ENCODE data around the gene MCM6.

MCM6 gene

DNA sequence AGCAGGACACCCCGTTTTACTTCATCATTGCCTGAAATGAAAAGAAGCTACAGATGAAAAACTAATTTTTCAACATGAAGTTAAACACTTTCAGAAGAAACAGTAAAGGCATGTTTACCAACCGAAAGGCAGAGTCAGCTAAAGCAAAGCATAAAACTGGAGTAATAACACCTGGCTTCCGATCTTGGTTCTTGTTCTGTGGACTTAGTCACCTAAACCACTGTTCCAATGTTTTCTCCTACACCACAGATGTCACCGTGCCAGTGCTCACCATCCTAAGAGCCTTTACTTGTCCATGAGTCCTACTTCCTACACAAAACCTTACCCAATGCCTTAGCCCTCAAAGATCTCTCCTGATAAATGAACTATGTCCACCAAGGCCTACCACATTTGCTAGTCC lies 13.5 kb downstream of the MCM6 start:
- no peak for DNase-seq

DNA sequence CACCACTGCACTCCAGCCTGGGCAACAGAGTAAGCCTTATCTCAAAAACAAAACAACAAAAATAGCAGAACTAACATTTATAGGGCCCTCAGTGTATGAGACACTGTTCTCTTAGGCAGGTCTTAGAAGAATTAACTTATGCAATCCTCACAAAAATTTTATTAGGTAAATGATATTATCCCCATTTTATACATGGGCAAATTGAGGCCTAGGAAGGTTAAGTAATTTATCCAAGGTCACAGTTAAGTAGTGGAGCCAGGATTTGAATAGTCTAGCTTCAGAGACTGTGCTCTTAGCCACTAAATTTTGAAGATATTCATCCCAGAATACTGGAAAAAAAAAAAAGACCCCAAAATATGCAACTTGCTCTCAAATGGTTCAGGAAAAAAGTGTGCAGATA lies 22.8 kb downstream of the MCM6 start:
- DNase-seq: no peak

DNA sequence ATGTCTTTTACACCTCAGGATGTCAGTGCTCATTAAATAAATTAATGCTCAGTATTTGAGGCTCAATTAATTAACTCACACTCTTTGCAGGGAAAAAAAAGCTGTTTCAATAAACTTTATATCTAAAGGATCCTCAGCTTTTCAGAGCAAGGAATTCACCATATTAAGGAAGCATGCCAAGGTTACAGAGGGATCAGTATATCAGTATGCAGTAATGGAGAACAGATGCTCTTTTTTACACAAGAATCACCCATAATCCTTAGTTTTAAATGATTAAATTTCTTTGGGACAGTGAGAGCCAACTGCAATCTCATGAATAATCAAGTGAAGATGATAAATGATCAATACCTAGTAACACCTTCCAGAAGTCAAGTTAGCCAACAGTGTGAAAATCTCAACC lies 24.4 kb downstream of the MCM6 start:
- DNase-seq: no peak

DNA sequence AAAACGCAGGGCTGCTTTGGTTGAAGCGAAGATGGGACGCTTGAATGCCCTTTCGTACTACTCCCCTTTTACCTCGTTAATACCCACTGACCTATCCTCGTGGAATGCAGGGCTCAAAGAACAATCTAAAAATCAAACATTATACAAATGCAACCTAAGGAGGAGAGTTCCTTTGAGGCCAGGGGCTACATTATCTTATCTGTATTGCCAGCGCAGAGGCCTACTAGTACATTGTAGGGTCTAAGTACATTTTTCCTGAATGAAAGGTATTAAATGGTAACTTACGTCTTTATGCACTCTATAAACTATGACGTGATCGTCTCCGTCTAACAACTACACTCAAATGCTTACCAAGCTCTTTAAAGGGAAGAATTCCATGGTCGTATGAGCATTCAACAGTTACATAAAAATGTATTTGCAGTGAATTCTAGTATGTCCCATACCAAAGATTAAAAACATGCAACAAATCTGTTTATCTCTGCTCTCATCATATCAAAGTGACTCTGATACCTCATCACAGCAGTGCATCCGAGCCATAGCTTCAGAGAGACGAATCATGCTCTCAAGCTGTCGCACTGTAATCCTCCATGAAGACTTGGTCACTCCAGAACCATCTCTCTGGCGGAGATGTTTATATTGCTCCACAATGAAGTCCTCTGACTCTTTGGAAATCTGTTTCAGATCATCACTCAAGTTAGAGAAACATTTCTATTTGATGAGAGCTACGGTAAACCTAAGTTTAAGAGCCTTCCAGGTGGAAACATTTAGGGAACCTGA lies 25.2 kb downstream of the MCM6 start:
- no peak for DNase-seq

DNA sequence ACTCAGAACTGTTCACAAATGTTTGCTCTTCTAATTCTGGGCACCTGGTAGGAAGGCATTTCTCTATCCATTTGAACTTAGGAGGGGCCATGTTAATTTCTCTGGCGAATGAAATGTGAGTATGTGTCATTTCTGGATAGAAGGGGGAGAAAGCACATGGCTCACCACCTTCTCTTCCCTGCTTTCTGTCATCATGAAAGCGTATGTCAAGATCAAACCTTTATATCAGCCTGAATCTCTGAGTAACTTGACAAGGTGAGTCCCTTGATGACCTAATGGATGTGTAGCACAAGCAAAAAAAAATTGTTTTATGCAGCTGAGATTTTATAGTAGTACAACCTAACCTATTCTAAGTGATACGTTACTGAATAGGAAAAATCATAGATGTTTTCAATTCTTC lies 27.2 kb downstream of the MCM6 start:
- no peak for DNase-seq

DNA sequence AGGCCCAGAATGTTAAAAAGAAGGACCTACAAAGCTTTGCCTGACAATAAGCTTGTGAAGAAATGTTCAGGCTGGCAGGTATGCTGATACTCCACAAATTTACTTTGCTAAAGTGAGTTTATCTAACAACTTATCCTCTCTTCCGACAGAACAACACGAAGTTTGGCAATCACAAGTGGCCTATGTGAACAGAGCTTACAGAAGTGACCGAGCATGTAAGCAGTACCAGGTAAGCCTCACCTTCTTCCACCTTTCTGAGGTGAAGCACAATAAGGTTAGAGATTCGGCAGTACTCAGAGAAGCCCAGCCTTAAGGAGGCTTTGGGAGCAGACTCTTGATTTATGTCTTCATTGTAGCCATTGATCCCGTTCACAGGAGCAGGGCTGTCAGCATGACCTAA lies 30.2 kb downstream of the MCM6 start:
- DNase-seq: no peak

DNA sequence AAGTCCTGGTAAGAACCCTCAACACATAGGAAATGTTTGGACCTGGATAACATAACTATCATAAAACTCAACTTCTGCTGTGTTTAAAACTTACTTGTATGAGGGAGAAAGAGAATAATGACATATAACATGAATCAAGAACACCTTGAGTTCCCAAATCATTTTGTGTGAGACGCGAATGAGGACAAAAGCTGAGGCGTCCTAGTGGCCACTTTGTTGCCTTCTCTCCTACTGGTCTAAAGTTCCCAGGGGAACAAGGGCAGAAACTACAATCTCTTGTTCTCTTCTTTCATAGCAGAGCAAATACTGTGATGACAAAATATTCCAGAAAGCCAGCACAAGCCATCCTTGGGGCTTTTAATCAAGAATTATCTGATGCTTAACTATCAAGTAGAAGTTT lies 31.0 kb downstream of the MCM6 start:
- DNase-seq: no peak

DNA sequence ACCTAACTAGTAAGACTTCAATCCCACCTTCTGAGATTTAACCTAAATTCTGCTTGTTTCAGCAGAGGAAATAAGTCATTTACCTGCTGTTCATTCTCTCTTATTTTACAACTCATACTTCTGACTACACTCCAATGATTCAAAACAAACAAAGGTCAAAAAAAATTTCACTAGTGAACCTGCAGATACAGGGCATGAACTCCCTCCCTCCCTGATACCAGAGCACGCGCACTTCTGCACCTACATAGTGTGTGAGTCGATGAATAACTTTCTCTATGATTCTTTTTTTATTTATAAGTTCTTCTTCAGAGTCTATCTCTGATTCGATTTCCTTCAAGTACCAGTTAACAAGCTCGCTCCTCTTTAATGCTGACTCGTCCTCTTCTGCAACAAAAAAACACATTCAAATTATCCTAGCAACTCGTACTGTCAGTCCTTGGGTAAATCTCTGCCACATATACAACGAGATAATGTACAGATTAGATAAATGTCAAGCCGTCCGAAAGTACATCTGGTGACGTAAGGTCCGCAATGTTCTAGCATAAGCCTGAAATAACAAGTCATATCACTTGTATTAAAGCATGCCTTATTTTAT lies 31.8 kb downstream of the MCM6 start:
- DNase-seq: no peak

DNA sequence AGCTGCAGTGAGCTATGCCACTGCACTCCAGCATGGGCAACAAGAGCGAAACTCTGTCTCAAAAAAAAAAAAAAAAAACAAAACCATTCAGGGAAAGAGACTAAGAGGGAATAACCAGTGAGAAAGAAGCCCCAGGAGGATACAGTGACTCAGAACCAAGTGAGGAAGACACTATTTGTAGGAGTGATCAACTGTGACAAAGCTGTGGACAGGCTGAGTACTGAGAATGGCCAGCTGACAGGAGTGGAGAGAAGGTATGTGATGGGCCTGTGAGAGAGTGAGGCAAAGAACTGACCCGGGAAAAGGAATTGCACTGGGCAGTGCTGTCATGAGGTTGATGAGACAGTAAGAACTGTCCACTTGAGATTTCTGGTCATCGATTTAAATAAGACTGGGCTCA lies 32.6 kb downstream of the MCM6 start:
- DNase-seq: no peak

DNA sequence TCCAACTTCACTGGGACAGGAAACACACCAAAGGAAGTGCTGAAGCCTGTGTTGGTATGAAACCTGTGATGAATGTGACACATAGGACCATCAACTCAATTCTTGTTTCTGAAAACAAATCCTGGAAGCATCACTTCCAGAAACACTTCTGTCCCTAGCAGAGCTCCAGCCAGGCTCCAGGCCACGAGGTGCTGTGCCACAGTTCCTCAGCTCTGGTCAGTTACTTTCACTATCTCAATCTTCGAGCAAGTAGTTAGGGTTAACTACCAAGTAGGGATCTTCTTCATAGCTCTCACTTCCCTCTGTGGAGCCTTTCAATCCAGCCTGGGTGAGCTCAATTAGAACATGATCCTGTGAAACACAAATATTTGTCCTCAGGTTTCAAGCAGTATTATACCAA lies 35.6 kb downstream of the MCM6 start:
- DNase-seq: no peak

DNA sequence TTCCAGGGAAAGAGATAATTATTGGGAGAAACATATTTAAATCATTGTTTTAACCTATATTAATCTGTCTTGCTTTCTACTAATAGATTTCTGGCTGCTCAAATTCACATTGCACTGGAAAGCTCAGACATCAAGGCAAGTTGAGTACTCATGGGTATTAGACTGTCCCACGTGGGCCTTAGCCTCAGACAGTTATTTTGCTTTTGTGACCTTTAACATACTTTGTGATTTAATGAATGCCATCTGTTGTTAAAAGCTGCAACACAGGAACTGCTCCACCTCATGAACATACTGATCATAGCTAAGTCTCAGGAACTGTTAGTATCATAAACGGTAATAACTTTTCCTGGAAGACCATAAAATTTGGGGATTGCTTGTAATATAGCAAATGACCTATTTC lies 36.5 kb downstream of the MCM6 start:
- DNase-seq: no peak

DNA sequence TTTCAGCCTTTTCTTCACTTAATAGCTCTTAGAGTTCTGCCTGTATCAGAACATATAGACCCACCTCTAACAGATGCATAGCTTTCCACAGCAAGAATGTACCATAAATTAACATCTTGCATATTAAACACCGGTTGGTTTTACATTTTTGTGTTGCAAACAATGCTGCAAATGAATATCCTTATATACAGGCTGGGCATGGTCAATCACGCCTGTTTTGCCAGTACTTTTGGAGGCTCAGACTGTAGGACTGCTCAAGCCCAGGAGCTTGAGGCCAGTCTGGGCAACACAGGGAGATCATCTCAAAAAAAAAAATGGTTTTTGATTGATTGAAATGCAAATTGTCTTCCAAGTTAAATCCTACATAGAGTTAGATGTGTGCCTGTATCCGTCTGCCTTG lies 37.7 kb downstream of the MCM6 start:
- DNase-seq: no peak

DNA sequence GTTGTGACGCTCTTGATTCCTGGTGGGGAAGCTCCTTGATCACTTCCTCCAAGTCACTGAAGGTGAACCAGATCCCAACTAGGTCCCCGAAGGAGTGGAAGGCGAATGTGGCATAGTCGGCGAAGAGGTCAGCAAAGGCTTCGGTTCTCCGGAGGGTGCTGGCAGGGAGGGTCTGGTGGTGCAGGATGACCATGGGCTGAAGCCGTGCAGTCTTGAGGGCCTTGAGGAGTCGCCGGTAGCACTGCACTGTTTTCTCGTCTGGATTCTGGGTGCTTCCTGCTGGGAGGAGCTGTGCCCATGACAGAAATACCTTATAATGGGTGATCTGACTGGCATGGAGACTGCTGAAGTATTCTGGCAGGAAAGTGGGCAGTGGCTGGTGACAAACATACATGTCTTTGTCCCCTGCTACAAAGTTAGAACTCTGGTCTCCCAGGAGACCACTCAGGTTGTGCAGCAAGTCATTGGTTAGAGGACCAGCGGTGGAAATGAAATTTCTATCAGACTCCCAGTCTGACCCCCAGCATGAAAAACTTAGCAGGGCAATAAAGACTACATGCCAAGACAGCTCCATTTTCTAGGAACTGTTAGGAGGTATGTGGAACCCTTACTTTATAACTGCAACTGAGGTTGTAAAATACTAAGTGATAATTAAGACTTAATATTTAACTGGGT lies 39.5 kb downstream of the MCM6 start, which contains the start of gene LCT:
Gene LCT, minus strand, starts transcription at position 589 of the 675 bp plus-strand sequence. Its CDS starts 15 bp downstream, at position 574.
- DNase-seq: no peak

DNA sequence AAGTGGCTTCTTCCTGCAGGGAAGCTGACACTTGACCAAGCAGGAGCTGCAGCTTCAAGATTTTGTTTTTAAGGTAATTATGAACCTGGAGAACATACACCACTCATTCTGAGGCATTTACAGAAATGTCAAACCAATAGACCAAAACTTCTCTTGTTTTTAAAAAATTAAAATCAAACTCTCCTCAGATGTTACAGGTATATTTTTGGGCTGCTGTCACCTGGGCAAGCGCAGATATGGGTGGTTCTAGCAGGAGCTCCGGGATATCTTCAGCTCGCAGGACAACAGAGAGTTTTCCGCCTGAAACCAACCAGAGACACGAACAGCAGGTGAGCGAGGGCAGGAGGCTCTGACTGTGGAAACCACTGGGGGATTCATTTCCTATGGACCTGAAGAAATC lies 43.4 kb downstream of the MCM6 start:
- no peak for DNase-seq

DNA sequence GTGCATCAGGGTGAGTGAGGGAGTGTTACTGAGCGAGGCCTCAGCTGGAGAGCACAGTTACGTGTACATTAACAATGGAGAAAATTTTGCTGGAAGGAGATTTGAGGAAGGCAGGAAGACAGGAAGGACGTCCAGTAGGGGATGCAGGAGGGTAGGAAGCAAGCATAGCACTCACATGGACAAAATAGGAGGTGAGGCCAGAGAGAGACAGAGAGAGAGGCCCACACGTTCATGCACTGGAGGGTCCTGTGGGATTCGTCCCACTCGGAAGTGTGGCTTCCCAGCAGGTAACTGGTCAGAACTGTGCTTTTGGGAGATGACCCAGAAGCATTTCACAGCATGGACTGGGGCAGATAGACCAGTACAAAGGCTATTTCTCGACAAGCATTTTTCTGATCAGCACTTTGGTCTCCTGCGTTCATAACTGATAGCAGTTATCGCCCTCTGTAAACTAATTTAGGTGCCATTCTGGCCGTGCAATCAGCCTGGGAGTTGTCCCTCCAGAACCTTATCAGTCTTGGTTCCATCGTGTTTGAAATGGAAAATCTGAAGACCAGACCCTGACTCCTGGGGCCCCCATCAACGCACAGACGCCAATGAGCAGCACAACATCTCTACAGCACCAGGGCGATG lies 44.9 kb downstream of the MCM6 start:
- no peak for DNase-seq

DNA sequence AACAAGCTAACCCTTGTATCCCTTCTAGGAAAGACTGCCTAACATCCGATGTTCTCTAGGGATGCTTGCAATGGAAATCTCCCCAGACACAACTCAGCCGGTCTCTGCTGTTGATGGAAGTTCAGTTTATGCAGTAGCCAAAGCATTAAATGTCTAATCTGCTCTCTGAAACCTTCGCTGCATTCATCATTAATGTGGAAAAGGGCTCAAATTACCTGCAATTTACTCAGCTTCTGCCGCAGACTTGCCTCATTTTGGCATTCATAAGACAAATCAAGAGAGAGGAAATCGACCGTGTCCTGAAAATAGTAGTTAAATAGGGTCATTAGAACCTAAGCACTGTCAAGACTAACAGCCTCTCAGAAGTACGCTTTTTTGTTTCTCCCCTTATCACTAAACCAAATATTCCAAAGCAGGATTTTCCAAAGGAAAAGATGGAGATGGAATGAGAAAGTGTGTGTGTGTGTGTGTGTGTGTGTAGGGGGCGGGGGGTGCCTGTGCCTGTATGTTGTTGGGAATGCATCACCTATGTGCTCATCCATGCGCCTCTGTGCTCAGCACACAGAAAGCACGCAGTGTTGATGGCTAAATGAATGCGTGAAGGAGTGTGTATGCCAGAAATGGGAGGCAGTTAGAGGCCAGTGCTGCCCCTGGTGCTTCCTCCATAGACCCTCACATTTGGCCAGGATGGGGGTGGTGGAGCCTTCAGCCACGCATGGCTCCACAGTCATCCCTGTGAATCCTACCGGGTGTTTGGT lies 46.7 kb downstream of the MCM6 start:
- no peak for DNase-seq

DNA sequence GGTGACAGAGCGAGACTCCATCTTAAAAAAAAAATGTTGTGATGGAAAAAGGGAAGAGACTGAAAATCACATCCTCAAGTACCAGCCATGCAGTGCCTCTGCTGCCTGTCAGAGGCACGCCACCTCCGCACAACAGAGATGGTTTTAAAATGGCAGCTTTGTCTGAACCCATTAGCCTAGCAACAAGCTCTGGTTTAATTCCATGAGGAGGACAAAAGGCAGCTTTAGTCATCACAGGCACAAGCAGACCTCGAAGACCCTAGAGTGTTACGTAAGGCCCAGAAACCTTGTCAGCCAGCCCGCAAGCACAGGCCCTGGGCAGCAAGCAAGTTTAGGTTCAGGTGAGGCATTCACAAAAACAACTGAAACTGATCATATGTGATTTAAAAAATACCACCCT lies 49.7 kb downstream of the MCM6 start:
- DNase-seq: no peak

DNA sequence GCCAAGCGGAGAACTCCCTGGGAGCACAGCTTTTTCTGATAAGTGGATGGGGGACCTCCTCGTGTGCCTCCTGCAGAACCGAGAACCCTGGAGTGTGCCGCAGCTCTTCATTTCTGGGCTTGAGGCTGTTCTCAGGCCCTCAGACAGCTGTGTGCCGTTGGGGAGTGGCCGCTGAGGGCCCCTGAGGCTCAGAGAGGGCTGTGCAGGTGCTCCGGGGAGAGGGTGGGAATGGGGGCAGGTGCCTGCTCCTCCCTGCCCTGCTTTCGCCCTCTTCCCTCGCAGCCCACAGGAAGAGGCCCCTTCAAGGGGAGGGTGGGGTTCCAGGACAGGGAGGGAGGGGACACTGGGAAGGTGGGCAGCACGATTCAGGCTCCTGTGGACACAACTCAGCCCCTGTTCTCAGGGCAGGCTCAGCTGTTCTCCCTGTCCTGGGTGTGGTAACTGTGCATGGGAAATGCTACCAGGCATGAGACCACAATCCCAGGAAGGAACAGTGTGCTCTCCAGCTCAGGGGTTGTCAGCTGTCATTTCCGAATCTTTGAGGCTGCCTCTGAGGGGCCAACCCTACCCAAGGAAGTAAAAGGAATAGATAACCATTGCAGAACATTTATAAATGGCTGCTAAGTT lies 50.6 kb downstream of the MCM6 start:
- no peak for DNase-seq

DNA sequence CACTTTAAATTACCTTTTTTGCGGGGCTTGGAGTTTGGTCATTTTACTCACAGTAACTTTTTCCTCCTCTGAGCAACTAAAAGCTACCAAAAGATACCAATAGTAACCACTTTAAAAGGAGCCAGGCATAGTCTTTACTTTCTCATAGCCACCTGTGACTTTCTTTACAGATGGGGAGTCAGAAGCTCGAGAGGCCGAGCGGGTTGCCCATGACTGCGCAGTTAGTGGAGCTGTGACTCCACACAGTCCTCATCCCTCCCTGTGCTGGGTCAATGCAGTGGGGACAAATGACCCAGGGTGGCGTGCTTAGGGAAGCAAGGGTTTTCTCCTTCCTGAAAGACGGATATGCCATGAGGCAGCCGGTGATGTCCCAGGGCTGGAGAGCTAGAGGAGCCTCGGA lies 51.1 kb downstream of the MCM6 start:
- DNase-seq: no peak

DNA sequence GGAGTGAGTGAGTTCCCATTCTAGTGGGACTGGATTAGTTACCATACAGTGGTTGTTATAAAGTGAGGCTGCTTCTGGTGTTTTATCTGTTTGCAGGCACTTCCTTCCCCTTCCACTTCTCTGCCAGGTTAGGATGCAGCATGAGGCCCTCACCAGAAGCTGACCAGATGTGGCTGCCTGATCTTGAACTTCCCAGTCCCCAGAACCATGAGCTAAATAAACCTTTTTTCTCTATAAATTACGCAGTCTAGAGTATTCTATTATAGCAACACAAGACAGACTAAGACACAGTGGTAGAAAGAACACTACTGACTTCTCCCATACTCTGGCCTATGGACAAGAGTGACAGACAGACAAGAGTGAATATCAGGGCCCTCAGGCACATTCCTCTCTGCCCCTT lies 53.4 kb downstream of the MCM6 start:
- DNase-seq: no peak

DNA sequence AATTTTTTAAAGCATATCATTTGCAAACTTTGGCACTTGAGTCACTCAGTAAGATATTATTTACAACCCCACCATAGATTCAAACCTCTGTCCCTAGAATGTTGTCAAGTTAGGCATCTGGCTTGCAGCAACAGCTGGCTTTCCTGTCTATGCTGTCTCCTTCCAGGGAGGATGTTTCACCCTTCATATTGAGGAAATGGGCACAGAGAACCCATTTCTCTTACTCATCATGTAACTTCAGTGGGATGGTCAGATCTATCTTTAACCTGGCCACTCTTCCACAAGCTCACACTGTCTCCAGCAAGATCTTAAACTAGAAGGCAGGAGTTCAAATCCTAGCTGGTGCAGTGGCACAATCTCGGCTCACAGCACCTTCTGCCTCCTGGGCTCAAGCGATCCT lies 55.1 kb downstream of the MCM6 start:
- no peak for DNase-seq

DNA sequence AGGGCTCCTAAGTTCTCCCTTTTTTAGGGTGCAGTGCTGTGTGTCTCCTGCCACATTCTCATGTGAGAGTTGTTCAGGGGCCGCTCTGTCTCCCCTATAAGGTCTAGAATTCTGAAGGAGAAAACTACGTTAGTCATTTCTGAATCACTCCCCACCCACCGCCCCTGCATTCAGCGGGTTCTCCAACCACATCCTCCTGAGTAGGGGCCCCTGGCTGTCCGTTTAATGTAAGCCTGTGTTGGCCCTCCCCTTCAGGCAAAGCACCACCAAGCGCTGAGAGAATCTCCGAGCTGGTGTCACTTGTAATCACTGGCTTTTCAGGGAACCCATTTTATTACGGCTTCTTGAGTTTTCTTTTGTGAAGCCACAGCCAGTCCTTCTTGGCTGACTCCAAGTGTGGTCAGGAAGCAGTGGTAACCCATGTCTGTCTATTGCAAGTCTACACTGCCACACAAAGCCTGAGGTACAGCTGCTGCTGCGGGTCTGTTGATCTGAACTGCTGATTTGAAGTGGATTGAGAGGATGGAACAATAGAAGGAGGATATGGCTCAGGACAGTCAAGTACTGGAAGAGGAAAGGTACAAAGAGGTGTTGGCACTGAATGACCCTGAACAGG lies 56.1 kb downstream of the MCM6 start:
- peak; percentile 19 to 41 for DNase-seq
